A549 (cell line): Measurements from ENCODE around the gene TMEM8B. TPM values are rescaled to one million over a fixed set of nuclear protein-coding genes. Genes with fewer than 3 reads are reported as not detected.

ENCODE experiments used
- ATAC-seq, 2 experiments: fragments of 200-7000 bp in 1 of 2; fragments of >200 bp in 1 of 2; cut with Nextera tagmentation in 1 of 2; cut with Tn5 transposase in 1 of 2; 3 replicates each; pipeline versions ENCODE4 v1.8.0 to v1.9.1; 2018 to 2020; ENCODE audit warnings: mild to moderate bottlenecking in 1 of 2, moderate library complexity in 1 of 2
- CTCF ChIA-PET: fragments of 300-600 bp; sonication (Branson Sonifier 250); formaldehyde crosslinking; extraction: SDS; loops from one replicate; lab custom pipeline; 2021; ENCODE audit warnings: antibody characterized with exemption, inconsistent platforms; lab: Yijun Ruan, JAX
- POLR2A ChIA-PET: fragments of 350-600 bp; formaldehyde crosslinking; extraction: SDS; loops from one replicate; lab custom pipeline; 2021; ENCODE audit warnings: antibody characterized with exemption, inconsistent platforms; lab: Yijun Ruan, JAX
- DNase-seq, 2 experiments: peaks; one replicate each; pipeline versions ENCODE4 v3.0.0 to v3.0.0-alpha.2; 2011 to 2016; ENCODE audit warnings: low read depth in 1 of 2, low spot score in 1 of 2
- FAIRE-seq: peaks from 2 replicates; lab custom pipeline; 2011; peaks lifted over from hg19 to GRCh38; lab: Jason Lieb, UNC
- H3K27ac ChIP-seq, 2 experiments: fragments of >200 bp; sonication (Bioruptor Twin); formaldehyde crosslinking; 3 replicates each; pipeline ENCODE4 v1.5.1; 2016 to 2017
- H3K4me1 ChIP-seq: fragments of >200 bp; sonication (Bioruptor Twin); formaldehyde crosslinking; 3 replicates; pipeline ENCODE4 v1.6.1; 2016
- H3K4me2 ChIP-seq: fragments of >200 bp; sonication (Bioruptor Twin); formaldehyde crosslinking; 3 replicates; pipeline ENCODE4 v1.6.1; 2016
- H3K4me3 ChIP-seq: fragments of >200 bp; sonication (Bioruptor Twin); formaldehyde crosslinking; 3 replicates; pipeline ENCODE4 v1.5.1; 2016
- H3K9me3 ChIP-seq: fragments of >200 bp; sonication (Bioruptor Twin); formaldehyde crosslinking; 3 replicates; pipeline ENCODE4 v1.6.1; 2016
- CBX2 ChIP-seq: fragments of 200-600 bp; sonication (generic); IDR thresholded peaks from 2 replicates; pipeline ENCODE4 v1.6.1; 2016; ENCODE audit warnings: low read depth, mild to moderate bottlenecking, borderline replicate concordance
- CHD2 ChIP-seq: fragments of 150-350 bp; IDR thresholded peaks from 2 replicates; pipeline ENCODE4 v1.6.1; 2014; ENCODE audit warnings: low read length; ENCODE audit not compliant: partially characterized antibody
- EP300 ChIP-seq, 2 experiments: fragments of >200 bp; sonication (Bioruptor Twin); formaldehyde crosslinking; IDR thresholded peaks; 2 replicates in 1 of 2; 3 replicates in 1 of 2; pipeline ENCODE4 v1.6.1; 2016 to 2017
- ESRRA ChIP-seq: fragments of 150-350 bp; IDR thresholded peaks from 2 replicates; pipeline ENCODE4 v1.6.1; 2014; ENCODE audit warnings: mild to moderate bottlenecking, low read length, borderline replicate concordance
- GATA3 ChIP-seq: IDR thresholded peaks from 2 replicates; pipeline ENCODE4 v1.6.1; 2012; ENCODE audit warnings: borderline replicate concordance
- HEYL ChIP-seq: fragments of 250-450 bp; sonication (Bioruptor Pico); IDR thresholded peaks from 2 replicates; pipeline ENCODE4 v1.8.0; 2021; ENCODE audit warnings: mild to moderate bottlenecking, moderate library complexity
- HOXB5 ChIP-seq: fragments of 250-450 bp; sonication (Bioruptor Pico); IDR thresholded peaks from 2 replicates; pipeline ENCODE4 v1.5.0; 2020; ENCODE audit warnings: mild to moderate bottlenecking, moderate library complexity
- JUN ChIP-seq, 2 experiments: fragments of >200 bp; sonication (Bioruptor Twin); formaldehyde crosslinking; IDR thresholded peaks; 2 replicates in 1 of 2; 3 replicates in 1 of 2; pipeline ENCODE4 v1.6.1; 2016 to 2017
- KDM1A ChIP-seq: fragments of 200-600 bp; sonication (generic); IDR thresholded peaks from 2 replicates; pipeline ENCODE4 v1.6.1; 2016; ENCODE audit warnings: low read depth, mild to moderate bottlenecking
- MAFK ChIP-seq: fragments of 450-650 bp; IDR thresholded peaks from 2 replicates; pipeline ENCODE4 v1.6.1; 2014; ENCODE audit not compliant: partially characterized antibody
- MAZ ChIP-seq: fragments of 150-350 bp; IDR thresholded peaks from 2 replicates; pipeline ENCODE4 v1.6.1; 2014; ENCODE audit warnings: antibody characterized with exemption, low read depth, low read length, borderline replicate concordance
- MYC ChIP-seq: IDR thresholded peaks from 2 replicates; pipeline ENCODE4 v1.6.1; 2012; ENCODE audit warnings: mild to moderate bottlenecking, inconsistent platforms, low read length, improper control_type of control experiment, borderline replicate concordance
- NFE2L2 ChIP-seq: fragments of 150-350 bp; conservative IDR thresholded peaks from 2 replicates; pipeline ENCODE4 v1.6.1; 2014; ENCODE audit warnings: low read length
- NPAS2 ChIP-seq: fragments of 250-450 bp; sonication (Bioruptor Pico); IDR thresholded peaks from 2 replicates; pipeline ENCODE4 v1.8.0; 2022; ENCODE audit warnings: mild to moderate bottlenecking, moderate library complexity, borderline replicate concordance
- SMC3 ChIP-seq: fragments of >200 bp; sonication (Bioruptor Twin); formaldehyde crosslinking; IDR thresholded peaks from 3 replicates; pipeline ENCODE4 v1.6.1; 2018; ENCODE audit warnings: inconsistent platforms
- SREBF2 ChIP-seq: fragments of 450-650 bp; IDR thresholded peaks from 2 replicates; pipeline ENCODE4 v1.6.1; 2014; ENCODE audit warnings: mild to moderate bottlenecking, moderate library complexity
- TP53 ChIP-seq: fragments of 250-450 bp; sonication (Bioruptor Pico); IDR thresholded peaks from 2 replicates; pipeline ENCODE4 v1.5.0; 2021; ENCODE audit warnings: mild to moderate bottlenecking, moderate library complexity
- ZFP36 ChIP-seq: fragments of 450-650 bp; IDR thresholded peaks from 2 replicates; pipeline ENCODE4 v1.6.1; 2014; ENCODE audit warnings: borderline replicate concordance; ENCODE audit not compliant: partially characterized antibody
- ZNF302 ChIP-seq: fragments of 250-450 bp; sonication (Bioruptor Pico); IDR thresholded peaks from 2 replicates; pipeline ENCODE4 v1.9.0; 2021; ENCODE audit warnings: inconsistent platforms, mild to moderate bottlenecking, moderate library complexity
- WGBS: methylation state at CpG from one replicate; pipeline ENCODE4 v1.1.6; 2017; ENCODE audit errors: missing lambda C conversion rate; 5-methylcytosine and 5-hydroxymethylcytosine counted together
- polyA plus RNA-seq, 4 experiments: library from polyadenylated mRNA; depleted of rRNA in 3 of 4; stranded (reverse); fragments of >200 nt; fragmentation: RNase III in 1 of 4; extraction: RNeasy Plus Mini Kit Qiagen cat#74134 plus additional on column Dnase treatment in 1 of 4; gene quantifications; 2 replicates in 3 of 4; 3 replicates in 1 of 4; pipeline ENCODE4 v1.2.3, GENCODE V29; 2011 to 2017
- TF ChIP-seq, protein P1 (sequence below): IDR thresholded peaks from 2 replicates; pipeline ENCODE4 v1.6.1; 2012; ENCODE audit warnings: low read depth, borderline replicate concordance
- TF ChIP-seq, protein P2 (sequence below): IDR thresholded peaks from 2 replicates; pipeline ENCODE4 v1.6.1; 2012

Gene TMEM8B
- polyA plus RNA-seq, 2 of the 4 experiments (the other 2 are of a cell fraction) = 1.8 to 2.2 TPM

DNA sequence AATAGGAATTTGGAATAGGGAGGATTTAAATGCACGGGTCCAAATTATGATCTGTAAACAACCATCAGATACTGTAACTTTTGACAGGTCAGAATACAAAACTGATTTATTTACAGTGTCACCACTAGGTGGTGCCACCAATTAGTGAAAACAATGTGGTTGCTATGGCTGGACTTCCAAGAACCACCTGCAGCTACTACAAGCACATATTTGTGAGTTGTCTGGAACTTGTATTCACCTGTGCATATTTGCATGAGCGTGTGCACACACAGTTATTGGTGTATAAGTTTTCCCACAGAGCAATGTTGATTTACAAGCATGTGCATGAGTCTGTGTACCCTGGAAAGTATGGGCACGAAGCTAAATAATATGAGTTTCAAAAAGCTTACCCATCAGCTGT is 74.0 kb downstream of the TMEM8B start (continued):
- TF ChIP-seq SREBF2 (no peak), SMC3 (peak; percentile 84), ZNF302 (no peak), GATA3 (no peak), CHD2 (no peak)
- TF ChIP-seq, all 56 proteins: peak for 3

DNA sequence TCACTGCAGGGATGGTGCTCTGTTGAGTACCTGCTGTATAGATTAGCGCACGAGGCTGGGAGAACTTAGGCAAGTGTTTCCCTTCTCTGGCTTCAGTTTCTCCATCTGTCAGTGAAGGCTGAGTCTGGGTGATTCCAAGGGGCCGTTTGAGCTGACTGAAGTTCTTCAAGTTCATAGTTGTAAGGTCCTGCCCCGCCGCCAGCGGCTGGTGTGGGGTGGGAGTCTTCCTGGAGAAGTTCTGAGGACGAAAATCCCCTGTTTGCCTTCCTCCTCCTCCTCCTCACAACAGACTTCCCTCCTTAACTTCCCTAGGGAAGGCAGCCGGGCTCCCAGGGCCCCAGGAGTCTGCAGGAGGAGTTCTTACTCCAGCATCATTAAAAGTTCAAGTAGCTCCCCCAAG is 75.3 kb downstream of the TMEM8B start:
- FAIRE-seq (no peak), DNase-seq (no peak), ATAC-seq (no peak)
- H3K4me3 ChIP-seq = no peak overlapping the region
- CTCF ChIA-PET = interaction anchor here (1.4 to 13.7 kb wide), 8 partner anchors 13 to 119 kb away, joined by 5 to 243 read pairs (median 12); no protein-coding TSS in a partner anchor
- WGBS = 93% methylated on average over 8 of the region's 8 CpGs
- POLR2A ChIA-PET = interaction anchor here (1.7 kb wide), 1 partner anchor 41 kb away, joined by 7 read pairs; no protein-coding TSS in a partner anchor
- H3K4me2 ChIP-seq = no peak overlapping the region
- H3K27ac ChIP-seq = peak overlapping the region; percentile 93 to 99; a peak in 4 of 6 replicates
- H3K9me3 ChIP-seq = no peaks in the 10 kb centered on the region
- TF ChIP-seq EP300 (IDR thresholded peaks at IDR 0.05) (no peak), ZFP36 (no peak), GATA3 (no peak), MAFK (no peak), ESRRA (no peak), MAZ (no peak), MYC (no peak), SREBF2 (no peak), HOXB5 (no peak), HEYL (CRISPR knock-in tag) (no peak), KDM1A (no peak), CBX2 (no peak)
- H3K4me1 ChIP-seq = peaks cover 50% of the 10 kb centered on the region

DNA sequence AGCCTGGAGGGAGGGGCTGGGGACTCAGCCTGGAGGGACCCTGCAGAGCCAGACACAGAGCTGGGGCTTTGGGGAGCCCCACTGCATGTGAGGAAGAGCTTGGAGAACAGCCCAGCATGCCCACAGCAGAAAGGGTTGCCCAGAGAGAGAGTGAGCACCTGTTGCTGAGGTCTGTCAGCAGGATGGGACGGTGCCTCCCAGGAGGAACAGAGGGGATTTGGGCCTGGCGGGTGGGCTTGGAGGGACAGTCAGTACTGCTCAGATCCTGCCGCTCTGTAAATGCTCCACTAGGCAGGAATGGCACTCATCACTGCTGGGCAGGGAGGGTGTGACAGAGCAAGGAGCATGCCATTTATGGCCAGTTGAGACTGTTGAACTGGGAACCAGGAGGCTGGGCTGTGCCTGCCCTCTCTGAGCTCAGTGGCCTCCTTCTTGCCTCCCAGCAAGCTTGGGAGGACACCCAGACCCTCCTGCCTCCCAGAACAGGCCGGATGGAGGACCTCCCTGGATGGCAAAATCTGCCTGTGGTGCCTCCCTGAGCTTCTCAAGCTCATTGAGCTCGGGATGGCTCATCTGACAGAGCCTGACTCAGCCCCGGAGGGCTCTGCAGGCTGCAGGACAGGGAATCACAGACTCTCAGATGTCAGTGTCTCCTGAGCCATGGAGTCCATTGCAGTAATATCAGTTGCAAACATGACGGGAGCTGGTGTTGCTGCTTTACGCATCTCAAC is 76.2 kb downstream of the TMEM8B start:
- FAIRE-seq = no peak
- Histone ChIP-seq H3K4me1 (peaks cover 50% of the 10 kb centered on the region), H3K4me3 (no peak overlapping the region), H3K4me2 (peak overlapping the region; percentile 68), H3K27ac (peak overlapping the region; percentile 93 to 99), H3K9me3 (no peaks in the 10 kb centered on the region)
- TF ChIP-seq NFE2L2 (no peak), NPAS2 (CRISPR knock-in tag) (no peak)
- peak in 1 of 2 experiments; percentile 25 for DNase-seq
- peak; percentile 15 to 26; a peak in 3 of 6 replicates for ATAC-seq
- CTCF ChIA-PET = interaction anchor here (0.7 to 13.7 kb wide), 17 partner anchors 9 to 118 kb away, joined by 3 to 243 read pairs (median 6); no protein-coding TSS in a partner anchor
- 68% methylated on average over 7 of the region's 8 CpGs for WGBS
- POLR2A ChIA-PET = interaction anchor here (0.5 to 1.7 kb wide), 4 partner anchors 19 to 173 kb away, joined by 3 to 7 read pairs (median 6); partner anchors contain the start of genes CREB3 and TLN1

DNA sequence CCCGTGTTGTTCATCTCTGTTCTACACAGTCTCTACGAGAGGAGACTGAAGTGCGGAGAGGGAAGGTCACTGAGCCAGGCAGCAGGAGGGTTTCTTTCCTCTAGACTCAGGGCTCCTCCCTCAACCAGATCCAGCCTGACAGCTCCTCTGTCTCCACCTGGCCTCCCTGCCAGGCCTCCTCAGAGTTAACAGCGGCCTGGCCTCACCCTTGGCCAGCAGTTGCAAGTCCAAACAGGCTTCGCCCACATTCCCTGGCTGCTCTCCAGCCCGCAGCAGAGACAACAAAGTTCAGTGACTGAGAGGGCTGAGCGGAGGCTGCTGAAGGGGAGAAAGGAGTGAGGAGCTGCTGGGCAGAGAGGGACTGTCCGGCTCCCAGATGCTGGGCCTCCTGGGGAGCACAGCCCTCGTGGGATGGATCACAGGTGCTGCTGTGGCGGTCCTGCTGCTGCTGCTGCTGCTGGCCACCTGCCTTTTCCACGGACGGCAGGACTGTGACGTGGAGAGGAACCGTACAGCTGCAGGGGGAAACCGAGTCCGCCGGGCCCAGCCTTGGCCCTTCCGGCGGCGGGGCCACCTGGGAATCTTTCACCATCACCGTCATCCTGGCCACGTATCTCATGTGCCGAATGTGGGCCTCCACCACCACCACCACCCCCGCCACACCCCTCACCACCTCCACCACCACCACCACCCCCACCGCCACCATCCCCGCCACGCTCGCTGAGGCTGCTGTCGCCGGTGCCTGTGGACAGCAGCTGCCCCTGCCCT is 77.1 kb downstream of the TMEM8B start, which contains the start of gene HRCT1:
Gene HRCT1, plus strand, starts transcription at position 291 of the 768 bp plus-strand sequence. Its CDS starts 86 bp downstream, at position 377.
- Histone ChIP-seq H3K4me1 (peaks cover 58% of the 10 kb centered on the region), H3K9me3 (no peaks in the 10 kb centered on the region), H3K4me3 (no peak within 1 kb of the TSS), H3K4me2 (peak within 1 kb of the TSS; percentile 68), H3K27ac (peak within 1 kb of the TSS; percentile 93 to 99)
- FAIRE-seq (peak; percentile 18), ATAC-seq (peak; percentile 42 to 69), DNase-seq (peak; percentile 50 to 91)
- POLR2A ChIA-PET = interaction anchor here (0.5 to 1.7 kb wide), 4 partner anchors 18 to 174 kb away, joined by 3 to 7 read pairs (median 6); partner anchors contain the start of genes CREB3 and TLN1
- TF ChIP-seq TP53 (no peak), GATA3 (no peak), JUN (IDR thresholded peaks at IDR 0.05) (peak in 1 of 2 experiments; percentile 51; a peak in 1 of 5 replicates), SMC3 (peak; percentile 13; the same call in 1 of the 3 replicates)
- TF ChIP-seq, protein P1, sequence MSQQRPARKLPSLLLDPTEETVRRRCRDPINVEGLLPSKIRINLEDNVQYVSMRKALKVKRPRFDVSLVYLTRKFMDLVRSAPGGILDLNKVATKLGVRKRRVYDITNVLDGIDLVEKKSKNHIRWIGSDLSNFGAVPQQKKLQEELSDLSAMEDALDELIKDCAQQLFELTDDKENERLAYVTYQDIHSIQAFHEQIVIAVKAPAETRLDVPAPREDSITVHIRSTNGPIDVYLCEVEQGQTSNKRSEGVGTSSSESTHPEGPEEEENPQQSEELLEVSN = peak; percentile 43; the same call in 1 of the 2 replicates
- TF ChIP-seq, protein P2, sequence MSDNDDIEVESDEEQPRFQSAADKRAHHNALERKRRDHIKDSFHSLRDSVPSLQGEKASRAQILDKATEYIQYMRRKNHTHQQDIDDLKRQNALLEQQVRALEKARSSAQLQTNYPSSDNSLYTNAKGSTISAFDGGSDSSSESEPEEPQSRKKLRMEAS = peak; percentile 80
- WGBS = 52% methylated on average over 23 of the region's 30 CpGs
- CTCF ChIA-PET = interaction anchor here (1.0 to 13.7 kb wide), 17 partner anchors 10 to 118 kb away, joined by 3 to 243 read pairs (median 5); no protein-coding TSS in a partner anchor
